Glutamatergic neuron (in vitro differentiated cells): ENCODE data around the gene ZNHIT6. TPM values are rescaled to one million over a fixed set of nuclear protein-coding genes. Genes with fewer than 3 reads are reported as not detected.
"Not testable (repeated sequence)": the region's sequence is repeated elsewhere in the genome, so short reads cannot be mapped to it uniquely, and the experiment has no call there.

ENCODE experiments used
- DNase-seq: peaks from one replicate; pipeline ENCODE4 v3.0.0; 2022
- H3K27ac Mint-ChIP-seq: one replicate; pipeline ENCODE4 v1.8.0; 2020; ENCODE audit warnings: mild to moderate bottlenecking, mixed read lengths, inconsistent platforms; ENCODE audit not compliant: unreplicated experiment
- H3K27me3 Mint-ChIP-seq: one replicate; pipeline ENCODE4 v1.8.0; 2020; ENCODE audit warnings: mild to moderate bottlenecking, moderate library complexity, mixed read lengths, inconsistent platforms; ENCODE audit not compliant: unreplicated experiment
- H3K36me3 Mint-ChIP-seq: one replicate; pipeline ENCODE4 v1.8.0; 2020; ENCODE audit warnings: mild to moderate bottlenecking, mixed read lengths, inconsistent platforms; ENCODE audit not compliant: unreplicated experiment
- H3K4me1 Mint-ChIP-seq: one replicate; pipeline ENCODE4 v1.8.0; 2020; ENCODE audit warnings: mild to moderate bottlenecking, low read depth, mixed read lengths, inconsistent platforms; ENCODE audit not compliant: unreplicated experiment
- H3K4me3 Mint-ChIP-seq: one replicate; pipeline ENCODE4 v1.8.0; 2020; ENCODE audit warnings: mild to moderate bottlenecking, mixed read lengths, inconsistent platforms; ENCODE audit not compliant: unreplicated experiment
- H3K9me3 Mint-ChIP-seq: one replicate; pipeline ENCODE4 v1.8.0; 2020; ENCODE audit warnings: mild to moderate bottlenecking, moderate library complexity, mixed read lengths, inconsistent platforms; ENCODE audit not compliant: unreplicated experiment
- CTCF ChIP-seq: fragments of 200-600 bp; sonication (generic); IDR thresholded peaks from one replicate; pipeline ENCODE4 v1.5.0; 2021; ENCODE audit not compliant: partially characterized antibody, unreplicated experiment
- total RNA-seq: library from RNA; stranded (reverse); fragmentation: NEBNext Ultra II Directional; extraction: Animal tissue kit (Norgen Biotek cat#: 25700); gene quantifications from one replicate; pipeline ENCODE4 v1.2.1, GENCODE V29; 2021; ENCODE audit not compliant: unreplicated experiment

The ZNHIT6 gene
- total RNA-seq, 1 donor from 2014 or later, result 10.9 TPM

- Mint-ChIP-seq H3K27me3 (no peaks in the 10 kb centered on the region), H3K4me3 (no peak overlapping the region), H3K27ac (no peak overlapping the region), H3K4me1 (no peaks in the 10 kb centered on the region), H3K9me3 (no peaks in the 10 kb centered on the region), H3K36me3 (no peaks in the 10 kb centered on the region)
- TF ChIP-seq CTCF, result no peak
- DNase-seq, result no peak
Measured at GRCh38 chr1:85654066-85654782, 54.0 kb downstream of the ZNHIT6 start.

DNA sequence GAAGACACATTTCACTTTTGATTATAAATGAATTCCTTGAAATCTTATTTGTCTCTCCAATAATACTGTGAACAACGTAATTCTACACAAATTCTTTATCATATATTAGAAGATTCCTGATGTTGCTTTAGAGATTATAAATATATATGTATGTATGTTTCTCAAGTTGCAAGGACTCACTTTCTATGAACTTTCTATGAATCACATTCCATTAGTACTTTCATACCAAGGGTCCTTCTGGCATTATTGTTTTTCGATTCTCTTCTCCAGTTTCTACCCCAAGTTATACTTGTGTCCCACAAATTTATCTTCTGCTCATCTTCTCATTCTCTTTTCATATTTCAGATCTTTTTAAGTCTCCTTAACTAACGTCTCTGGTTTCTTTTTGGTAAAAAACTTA, 55.9 kb downstream of the ZNHIT6 start:
- Mint-ChIP-seq H3K4me1 (no peaks in the 10 kb centered on the region), H3K27me3 (no peaks in the 10 kb centered on the region), H3K27ac (no peak overlapping the region), H3K36me3 (peaks cover 4% of the 10 kb centered on the region), H3K9me3 (no peaks in the 10 kb centered on the region), H3K4me3 (no peak overlapping the region)
- DNase-seq, result no peak
- TF ChIP-seq CTCF, result no peak

DNA sequence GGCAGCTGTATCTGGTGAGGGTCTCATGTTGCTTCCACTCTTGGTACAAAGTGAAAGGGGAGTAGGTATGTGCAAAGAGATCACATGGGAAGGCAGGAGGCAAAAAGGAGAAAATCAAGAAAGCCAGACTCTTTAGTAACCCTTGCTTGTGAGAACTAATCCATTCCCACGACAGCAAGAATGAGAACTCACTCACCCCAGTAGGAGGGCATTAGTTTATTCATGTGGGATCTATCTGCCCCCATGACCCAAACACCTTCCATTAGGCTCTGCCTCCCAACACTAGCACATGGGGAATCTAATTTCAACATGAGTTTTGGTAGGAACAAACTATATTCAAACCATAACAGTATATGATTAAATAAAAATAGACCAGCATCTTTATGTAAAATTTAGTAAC, 57.6 kb downstream of the ZNHIT6 start:
- H3K9me3 Mint-ChIP-seq, result no peaks in the 10 kb centered on the region
- H3K36me3 Mint-ChIP-seq, result peaks cover 4% of the 10 kb centered on the region
- no peaks in the 10 kb centered on the region for H3K27me3 Mint-ChIP-seq
- no peak overlapping the region for H3K27ac Mint-ChIP-seq
- DNase-seq, result no peak
- TF ChIP-seq CTCF, result no peak
- no peak overlapping the region for H3K4me3 Mint-ChIP-seq
- no peaks in the 10 kb centered on the region for H3K4me1 Mint-ChIP-seq

GRCh38 chr1:85649591-85649990, 58.6 kb downstream of the ZNHIT6 start:
- H3K27ac Mint-ChIP-seq, result no peak overlapping the region

DNA sequence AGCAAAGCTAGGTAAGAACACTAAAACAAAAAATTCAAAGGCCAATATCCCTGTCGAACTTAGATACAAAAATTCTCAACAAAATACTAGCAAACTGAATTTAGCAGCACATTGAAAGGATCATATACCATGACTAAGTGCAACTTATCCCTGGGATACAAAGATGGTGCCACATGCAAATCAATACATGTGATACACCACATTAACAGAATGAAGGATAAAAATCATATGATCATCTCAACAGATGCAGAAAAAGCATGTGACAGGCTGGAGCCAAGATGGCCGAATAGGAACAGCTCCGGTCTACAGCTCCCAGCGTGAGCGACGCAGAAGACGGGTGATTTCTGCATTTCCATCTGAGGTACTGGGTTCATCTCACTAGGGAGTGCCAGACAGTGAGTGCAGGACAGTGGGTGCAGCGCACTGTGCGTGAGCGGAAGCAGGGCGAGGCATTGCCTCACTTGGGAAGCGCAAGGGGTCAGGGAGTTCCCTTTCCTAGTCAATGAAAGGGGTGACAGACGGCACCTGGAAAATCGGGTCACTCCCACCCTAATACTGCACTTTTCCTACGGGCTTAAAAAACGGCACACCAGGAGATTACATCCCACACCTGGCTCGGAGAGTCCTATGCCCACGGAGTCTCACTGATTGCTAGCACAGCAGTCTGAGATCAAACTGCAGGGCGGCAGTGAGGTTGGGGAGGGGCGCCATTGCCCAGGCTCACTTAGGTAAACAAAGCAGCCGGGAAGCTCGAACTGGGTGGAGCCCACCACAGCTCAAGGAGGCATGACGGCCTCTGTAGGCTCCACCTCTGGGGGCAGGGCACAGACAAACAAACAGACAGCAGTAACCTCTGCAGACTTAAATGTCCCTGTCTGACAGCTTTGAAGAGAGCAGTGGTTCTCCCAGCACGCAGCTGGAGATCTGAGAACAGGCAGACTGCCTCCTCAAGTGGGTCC, 66.4 kb downstream of the ZNHIT6 start:
- H3K36me3 Mint-ChIP-seq, result peaks cover 27% of the 10 kb centered on the region
- H3K4me3 Mint-ChIP-seq, DNase-seq, H3K27ac Mint-ChIP-seq, H3K4me1 Mint-ChIP-seq, H3K9me3 Mint-ChIP-seq, H3K27me3 Mint-ChIP-seq: not testable (repeated sequence)

More at GRCh38 chr1:85649591-85649990, 58.6 kb downstream of the ZNHIT6 start:
- no peaks in the 10 kb centered on the region for H3K27me3 Mint-ChIP-seq
- TF ChIP-seq CTCF, result no peak
- no peaks in the 10 kb centered on the region for H3K4me1 Mint-ChIP-seq
- no peak for DNase-seq
- no peak overlapping the region for H3K4me3 Mint-ChIP-seq
- no peaks in the 10 kb centered on the region for H3K9me3 Mint-ChIP-seq
- peaks cover 4% of the 10 kb centered on the region for H3K36me3 Mint-ChIP-seq

DNA sequence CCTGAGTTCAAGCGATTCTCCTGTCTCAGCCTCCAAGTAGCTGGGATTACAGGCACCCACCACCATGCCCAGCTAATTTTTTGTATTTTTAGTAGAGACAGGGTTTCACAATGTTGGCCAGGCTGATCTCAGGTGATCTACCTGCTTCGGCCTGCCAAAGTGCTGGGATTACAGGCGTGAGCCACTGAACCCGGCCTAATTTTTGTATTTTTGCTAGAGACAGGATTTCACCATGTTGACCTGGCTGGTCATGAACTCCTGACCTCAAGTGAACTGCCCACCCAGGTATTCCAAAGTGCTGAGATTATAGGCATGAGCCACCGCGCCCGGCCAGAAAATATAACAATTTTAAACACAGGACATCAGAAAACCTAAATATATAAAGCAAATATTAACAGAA, 68.3 kb downstream of the ZNHIT6 start:
- H3K4me3 Mint-ChIP-seq, H3K27me3 Mint-ChIP-seq, H3K4me1 Mint-ChIP-seq, DNase-seq, H3K27ac Mint-ChIP-seq, H3K9me3 Mint-ChIP-seq: not testable (repeated sequence)
- peaks cover 29% of the 10 kb centered on the region for H3K36me3 Mint-ChIP-seq
